Parathyroid adenoma (tissue), 2 donors: ENCODE results near the gene SHISAL2A.
A peak's percentile ranks its signal among the peaks of the same experiment; 100 is the strongest.

Experiments
- H2AFZ ChIP-seq: fragments of 300-600 bp; sonication (generic); one replicate; pipeline ENCODE4 v1.7.0; 2017; ENCODE audit warnings: antibody characterized with exemption, mild to moderate bottlenecking
- H3K27ac ChIP-seq: fragments of 300-600 bp; sonication (generic); one replicate; pipeline ENCODE4 v1.7.0; 2017
- H3K27me3 ChIP-seq: fragments of 300-600 bp; sonication (generic); one replicate; pipeline ENCODE4 v1.7.0; 2017; ENCODE audit warnings: low read length; ENCODE audit not compliant: control insufficient read depth, insufficient read depth
- H3K36me3 ChIP-seq: fragments of 300-600 bp; sonication (generic); one replicate; pipeline ENCODE4 v1.7.0; 2017; ENCODE audit warnings: low read length; ENCODE audit not compliant: control insufficient read depth, insufficient read depth
- H3K4me1 ChIP-seq: fragments of 300-600 bp; sonication (generic); one replicate; pipeline ENCODE4 v1.7.0; 2017; ENCODE audit warnings: control low read depth
- H3K4me2 ChIP-seq: fragments of 300-600 bp; sonication (generic); one replicate; pipeline ENCODE4 v1.7.0; 2017; ENCODE audit warnings: low read length
- H3K4me3 ChIP-seq: fragments of 300-600 bp; sonication (generic); one replicate; pipeline ENCODE4 v1.7.0; 2017; ENCODE audit warnings: low read depth, low read length
- H3K79me2 ChIP-seq: fragments of 300-600 bp; sonication (generic); one replicate; pipeline ENCODE4 v1.7.0; 2017; ENCODE audit warnings: control low read depth
- H3K9ac ChIP-seq: fragments of 300-600 bp; sonication (generic); one replicate; pipeline ENCODE4 v1.7.0; 2017; ENCODE audit warnings: mild to moderate bottlenecking
- H3K9me3 ChIP-seq: fragments of 300-600 bp; sonication (generic); one replicate; pipeline ENCODE4 v1.7.0; 2017; ENCODE audit warnings: low read length; ENCODE audit not compliant: control insufficient read depth
- TF ChIP-seq, protein P1 (sequence below): fragments of 300-600 bp; sonication (generic); IDR thresholded peaks from one replicate; pipeline ENCODE4 v1.7.0; 2017; ENCODE audit warnings: antibody characterized with exemption, mild to moderate bottlenecking
- donor health status: primary hyperparathyroidism.

Gene SHISAL2A

DNA sequence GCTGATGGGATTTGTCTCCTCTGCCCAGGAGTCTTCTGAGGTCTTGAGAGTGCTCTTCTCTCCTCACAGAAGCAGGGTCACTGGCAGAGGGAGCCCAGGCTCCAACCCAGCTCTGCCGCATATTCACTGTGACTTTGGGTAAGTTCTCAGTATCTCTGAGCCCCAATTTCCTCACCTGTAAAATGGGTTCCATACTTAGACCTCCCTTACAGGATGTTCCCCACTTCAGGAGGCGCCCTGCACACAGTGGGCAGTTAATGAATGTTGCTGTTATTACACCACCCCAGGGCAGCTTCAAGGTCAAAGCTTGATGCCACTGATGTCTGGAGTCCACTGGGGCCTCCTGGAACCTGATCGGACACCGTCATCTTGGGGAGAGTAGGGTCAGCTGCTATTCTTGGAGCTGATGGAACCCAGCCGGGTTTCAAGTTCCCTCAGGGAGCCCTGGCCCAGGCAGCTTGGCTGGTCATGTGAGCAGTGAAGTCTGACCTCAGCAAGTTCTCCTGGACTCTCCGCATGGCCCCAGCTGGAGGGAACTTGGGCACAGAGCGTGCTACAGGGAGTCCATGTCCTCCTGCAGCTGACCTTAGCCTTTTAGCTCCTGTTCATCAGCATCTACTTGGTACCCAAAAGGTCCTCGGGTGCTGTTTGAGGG, 43.4 kb downstream of the SHISAL2A start:
- TF ChIP-seq, protein P1, sequence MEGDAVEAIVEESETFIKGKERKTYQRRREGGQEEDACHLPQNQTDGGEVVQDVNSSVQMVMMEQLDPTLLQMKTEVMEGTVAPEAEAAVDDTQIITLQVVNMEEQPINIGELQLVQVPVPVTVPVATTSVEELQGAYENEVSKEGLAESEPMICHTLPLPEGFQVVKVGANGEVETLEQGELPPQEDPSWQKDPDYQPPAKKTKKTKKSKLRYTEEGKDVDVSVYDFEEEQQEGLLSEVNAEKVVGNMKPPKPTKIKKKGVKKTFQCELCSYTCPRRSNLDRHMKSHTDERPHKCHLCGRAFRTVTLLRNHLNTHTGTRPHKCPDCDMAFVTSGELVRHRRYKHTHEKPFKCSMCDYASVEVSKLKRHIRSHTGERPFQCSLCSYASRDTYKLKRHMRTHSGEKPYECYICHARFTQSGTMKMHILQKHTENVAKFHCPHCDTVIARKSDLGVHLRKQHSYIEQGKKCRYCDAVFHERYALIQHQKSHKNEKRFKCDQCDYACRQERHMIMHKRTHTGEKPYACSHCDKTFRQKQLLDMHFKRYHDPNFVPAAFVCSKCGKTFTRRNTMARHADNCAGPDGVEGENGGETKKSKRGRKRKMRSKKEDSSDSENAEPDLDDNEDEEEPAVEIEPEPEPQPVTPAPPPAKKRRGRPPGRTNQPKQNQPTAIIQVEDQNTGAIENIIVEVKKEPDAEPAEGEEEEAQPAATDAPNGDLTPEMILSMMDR: no peak

DNA sequence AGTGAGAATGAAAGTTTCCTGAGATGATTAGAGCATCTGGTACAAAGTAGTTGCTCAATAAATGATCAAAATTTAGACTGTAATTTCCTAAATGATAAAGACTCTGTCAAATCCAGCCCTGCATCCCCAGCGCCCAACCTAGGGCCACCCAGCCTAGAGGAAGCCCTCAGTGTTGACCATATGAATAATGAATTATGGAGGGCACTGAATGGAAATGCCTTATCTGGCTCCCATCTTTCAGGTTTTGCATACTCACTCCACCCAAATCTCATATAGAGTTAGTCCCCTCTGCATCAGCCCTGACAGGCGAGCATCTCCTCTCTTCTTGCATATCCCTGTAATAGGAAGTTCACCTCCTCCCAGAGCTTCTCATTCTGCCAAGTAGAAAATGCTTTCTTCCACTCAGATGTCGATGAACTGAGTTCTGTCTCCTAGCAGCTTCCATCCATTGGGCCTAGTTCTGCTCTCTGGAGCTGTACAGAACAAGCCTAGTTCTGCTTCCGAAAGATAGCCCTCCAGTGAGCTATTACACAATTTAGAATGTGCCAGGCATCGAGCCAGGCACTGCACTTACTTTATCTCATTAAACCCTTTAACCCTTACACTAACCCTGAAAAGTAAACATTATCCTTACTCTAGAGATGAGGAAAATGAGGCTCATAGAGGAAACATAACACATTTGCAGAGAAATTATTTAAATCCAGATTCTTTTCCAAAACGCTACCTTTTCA, 44.3 kb downstream of the SHISAL2A start:
- no peak overlapping the region for H3K4me2 ChIP-seq
- TF ChIP-seq, protein P1: no peak
- no peaks in the 10 kb centered on the region for H3K4me1 ChIP-seq
- no peaks in the 10 kb centered on the region for H3K36me3 ChIP-seq
- H3K27me3 ChIP-seq: no peaks in the 10 kb centered on the region
- H3K27ac ChIP-seq: no peak overlapping the region
- no peaks in the 10 kb centered on the region for H3K9me3 ChIP-seq
- H3K9ac ChIP-seq: no peak overlapping the region
- H3K79me2 ChIP-seq: no peaks in the 10 kb centered on the region
- H2AFZ ChIP-seq: no peak overlapping the region
- H3K4me3 ChIP-seq: no peak overlapping the region

More for the DNA sequence above, 43.4 kb downstream of the SHISAL2A start:
- Histone ChIP-seq H3K4me1 (no peaks in the 10 kb centered on the region), H3K9ac (no peak overlapping the region), H3K27ac (no peak overlapping the region), H3K27me3 (no peaks in the 10 kb centered on the region), H3K4me3 (no peak overlapping the region), H3K4me2 (no peak overlapping the region), H3K79me2 (no peaks in the 10 kb centered on the region), H2AFZ (peak overlapping the region; percentile 51), H3K36me3 (no peaks in the 10 kb centered on the region), H3K9me3 (no peaks in the 10 kb centered on the region)

DNA sequence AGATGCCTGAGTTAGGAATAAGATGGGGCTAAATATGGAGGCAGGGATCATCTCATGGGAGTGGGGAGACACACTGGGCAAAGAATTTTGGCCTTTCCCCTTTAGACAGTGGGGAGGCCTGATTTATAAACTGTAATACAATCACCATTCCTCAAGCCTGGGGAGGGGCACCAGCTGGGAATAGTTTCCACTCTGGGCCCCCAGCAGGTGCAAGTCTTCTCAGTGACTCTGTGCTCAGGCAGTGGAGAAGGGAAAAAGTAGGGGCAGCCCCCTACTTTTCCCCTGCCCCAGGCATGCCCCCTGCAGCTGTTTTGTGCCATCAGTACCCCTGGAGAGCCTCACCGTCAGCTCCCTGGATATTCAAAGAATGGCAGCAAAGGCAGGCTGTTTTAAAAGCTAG, 46.1 kb downstream of the SHISAL2A start:
- no peaks in the 10 kb centered on the region for H3K36me3 ChIP-seq
- TF ChIP-seq, protein P1: no peak
- H3K4me1 ChIP-seq: no peaks in the 10 kb centered on the region
- no peak overlapping the region for H3K27ac ChIP-seq
- no peaks in the 10 kb centered on the region for H3K9me3 ChIP-seq
- no peak overlapping the region for H3K4me3 ChIP-seq
- H3K79me2 ChIP-seq: no peaks in the 10 kb centered on the region
- H3K27me3 ChIP-seq: no peaks in the 10 kb centered on the region
- no peak overlapping the region for H2AFZ ChIP-seq
- H3K4me2 ChIP-seq: no peak overlapping the region
- no peak overlapping the region for H3K9ac ChIP-seq

DNA sequence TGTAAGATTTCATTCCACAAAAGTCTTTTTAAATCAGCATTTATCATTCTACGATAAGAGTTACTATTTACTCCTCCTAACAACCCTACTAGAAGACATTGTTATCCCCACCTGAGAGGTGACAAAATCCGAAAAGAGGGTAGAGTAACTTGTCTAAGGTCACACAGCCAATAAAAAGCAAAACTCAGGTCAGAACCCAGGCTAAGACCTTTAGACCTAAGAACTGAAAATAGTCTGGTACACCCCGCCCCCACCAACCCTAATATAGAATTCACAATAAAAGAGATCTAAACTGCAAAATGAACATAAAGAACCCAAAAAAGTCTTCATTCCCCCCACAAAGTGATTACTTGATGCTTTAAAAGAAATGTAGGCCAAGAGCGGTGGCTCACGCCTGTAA, 46.5 kb downstream of the SHISAL2A start:
- Histone ChIP-seq H3K27ac (no peak overlapping the region), H3K4me2 (no peak overlapping the region), H3K27me3 (no peaks in the 10 kb centered on the region), H3K36me3 (no peaks in the 10 kb centered on the region), H3K4me1 (no peaks in the 10 kb centered on the region), H3K9ac (no peak overlapping the region), H2AFZ (no peak overlapping the region), H3K9me3 (no peaks in the 10 kb centered on the region), H3K79me2 (no peaks in the 10 kb centered on the region), H3K4me3 (no peak overlapping the region)
- TF ChIP-seq, protein P1: no peak
